NCI-H226 (cell line): Measurements from ENCODE around the gene ZNF697.
A peak's percentile ranks its signal among the peaks of the same experiment; 100 is the strongest.

Experiments used
- DNase-seq: peaks from one replicate; pipeline ENCODE4 v3.0.0-alpha.2; 2015

The ZNF697 gene

DNA sequence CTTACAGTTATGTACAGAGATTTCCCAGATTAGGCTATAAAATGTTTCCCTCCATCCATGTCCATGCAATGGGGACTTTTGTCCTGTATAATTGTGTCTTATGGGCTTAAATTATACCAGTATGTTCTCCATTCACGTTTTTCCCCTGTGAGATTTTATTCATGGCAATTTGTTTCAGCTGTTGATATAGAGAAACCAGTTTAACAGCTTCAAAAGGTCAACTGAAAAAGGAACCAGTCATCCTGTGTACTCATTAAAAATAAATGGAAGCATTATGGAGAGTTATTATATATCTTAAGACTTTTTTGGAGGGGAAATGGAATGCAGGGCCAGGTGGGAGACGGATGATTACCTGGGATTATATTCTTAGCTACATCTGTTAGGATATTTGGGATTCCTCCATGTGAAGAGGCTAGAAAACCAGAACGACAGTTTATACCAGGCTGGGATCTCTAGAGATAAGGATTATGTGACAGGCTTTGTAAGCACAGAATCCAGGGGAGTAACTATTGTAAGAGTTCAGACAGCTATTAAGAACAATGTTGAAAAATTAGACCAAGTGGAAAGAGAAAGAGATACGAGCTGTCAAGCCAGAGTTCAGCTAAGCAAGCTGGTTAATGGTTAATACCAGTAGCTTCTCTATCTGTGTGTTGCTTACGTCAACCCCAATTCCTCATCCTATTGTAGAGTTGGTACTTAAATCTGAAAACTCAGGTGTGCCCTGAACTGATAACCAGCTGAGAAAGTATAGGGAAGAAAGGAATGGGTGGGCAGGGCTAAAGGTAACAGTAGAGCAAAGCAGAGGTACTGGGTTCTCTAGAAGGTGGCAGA is 12.4 kb upstream of the ZNF697 start:
- DNase-seq = no peak

GRCh38 chr1:119659628-119660027 is 11.6 kb upstream of the ZNF697 start:
- DNase-seq = no peak

GRCh38 chr1:119656410-119656955 is 8.4 kb upstream of the ZNF697 start:
- DNase-seq = no peak

GRCh38 chr1:119655154-119655553 is 7.1 kb upstream of the ZNF697 start:
- peak; percentile 32 for DNase-seq

- no peak for DNase-seq
Measured at GRCh38 chr1:119653839-119654170, 5.7 kb upstream of the ZNF697 start.

DNA sequence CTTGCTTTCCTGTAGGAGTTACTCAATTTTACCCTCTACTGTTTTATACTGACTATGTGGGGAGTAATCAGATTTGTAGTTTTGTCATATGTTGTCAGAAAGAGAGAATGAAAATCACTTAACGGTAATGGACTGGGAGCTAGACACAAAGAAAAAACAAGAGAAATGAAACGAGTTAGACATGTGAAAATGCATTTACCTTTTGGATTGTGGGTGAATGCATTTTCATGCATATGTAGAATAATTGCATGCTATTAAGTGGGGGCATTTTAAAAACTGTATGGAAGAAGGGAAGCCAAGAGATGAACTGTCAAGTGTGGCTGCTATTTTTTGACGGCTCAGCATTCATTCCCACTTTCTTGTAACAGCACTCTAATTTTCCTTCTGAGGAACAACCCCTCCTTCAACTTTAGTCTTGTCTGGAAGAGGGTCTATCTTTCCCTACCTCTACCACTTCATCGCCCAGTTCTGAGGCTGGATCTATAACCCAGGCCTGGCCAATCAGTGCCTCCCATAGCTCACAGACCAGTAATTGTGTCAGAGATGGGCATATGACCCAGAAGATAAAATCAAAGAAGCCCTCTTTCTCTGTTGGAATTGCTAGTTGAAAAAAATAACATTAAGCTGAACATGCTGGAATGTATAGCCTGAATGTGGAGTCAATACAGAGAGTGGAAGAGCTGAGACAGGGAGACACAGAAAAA is 5.2 kb upstream of the ZNF697 start:
- DNase-seq = no peak

GRCh38 chr1:119652587-119652986 is 4.5 kb upstream of the ZNF697 start:
- DNase-seq = no peak

- DNase-seq = no peak
Measured at GRCh38 chr1:119651641-119652040, 3.6 kb upstream of the ZNF697 start.

DNA sequence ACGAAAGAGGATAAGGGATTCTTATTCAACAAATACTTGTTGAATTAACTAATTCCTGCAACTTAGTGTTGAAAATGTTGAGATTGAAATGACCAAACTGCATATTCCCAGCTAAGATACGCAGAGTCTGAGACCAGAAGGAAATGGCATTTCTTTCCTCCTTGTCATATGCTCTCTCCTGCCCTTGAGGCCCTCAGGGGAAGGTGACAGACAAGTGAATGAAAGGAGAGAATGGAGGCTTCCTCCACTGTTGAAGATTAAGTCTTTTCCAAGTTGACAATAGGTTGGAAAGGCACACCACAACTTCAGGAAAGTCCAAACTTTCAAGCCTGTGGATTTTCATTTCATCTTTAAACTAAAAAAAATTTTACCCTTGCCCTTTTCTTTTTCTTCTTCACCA is 3.1 kb upstream of the ZNF697 start:
- no peak for DNase-seq

DNA sequence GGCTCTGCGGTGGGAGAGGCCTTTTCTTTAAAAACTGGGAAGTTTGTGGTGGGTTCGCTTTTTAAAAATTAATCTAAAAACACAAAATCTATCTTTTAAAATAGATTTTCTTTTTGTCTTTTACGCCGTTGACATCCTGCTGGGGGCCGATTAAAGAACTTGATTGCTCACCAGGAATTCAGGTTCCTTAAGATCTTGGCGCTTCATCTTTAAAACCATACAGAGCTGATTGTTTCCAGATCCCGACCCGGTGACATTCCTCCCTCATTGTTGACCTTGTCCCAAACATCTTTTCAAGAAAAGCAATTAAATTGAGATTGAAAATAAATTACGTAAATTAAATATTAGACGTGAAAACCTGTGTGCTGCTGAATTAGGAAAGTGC is 546 bp upstream of the ZNF697 start:
- DNase-seq = no peak

- DNase-seq = no peak
Measured at GRCh38 chr1:119647228-119647733, 785 bp downstream of the ZNF697 start.

GRCh38 chr1:119646521-119647227 is 1.4 kb downstream of the ZNF697 start:
- DNase-seq = no peak

GRCh38 chr1:119639109-119639508 is 9.0 kb downstream of the ZNF697 start:
- DNase-seq = no peak

GRCh38 chr1:119637710-119638109 is 10.4 kb downstream of the ZNF697 start:
- no peak for DNase-seq

DNA sequence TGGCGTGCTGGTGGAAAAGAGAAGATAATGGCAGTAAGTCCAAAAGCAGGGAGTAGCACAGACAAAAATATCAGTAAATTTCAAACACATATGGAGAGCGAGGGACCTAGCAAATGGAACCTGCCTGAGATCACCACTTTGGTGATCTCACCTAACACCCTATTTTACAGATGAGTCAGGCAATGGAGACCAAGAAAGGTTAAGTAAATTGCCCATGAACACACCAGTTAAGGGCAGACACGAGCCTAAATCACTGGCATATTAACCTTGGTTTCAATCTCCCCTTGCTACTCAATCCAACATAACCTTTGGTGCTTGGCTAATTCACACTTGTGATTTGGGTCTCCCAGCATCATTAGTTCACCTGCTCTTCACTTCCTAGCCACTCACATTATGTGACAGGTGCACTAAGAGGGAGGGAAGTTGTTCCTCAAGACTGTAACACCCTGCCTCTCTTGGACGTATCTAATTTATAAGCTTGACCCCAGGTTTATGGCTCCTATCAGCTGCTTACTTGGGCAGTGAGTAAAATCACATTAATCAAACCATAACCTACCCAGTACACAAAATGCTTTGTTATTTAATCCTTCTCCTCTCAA is 11.5 kb downstream of the ZNF697 start:
- DNase-seq = no peak

DNA sequence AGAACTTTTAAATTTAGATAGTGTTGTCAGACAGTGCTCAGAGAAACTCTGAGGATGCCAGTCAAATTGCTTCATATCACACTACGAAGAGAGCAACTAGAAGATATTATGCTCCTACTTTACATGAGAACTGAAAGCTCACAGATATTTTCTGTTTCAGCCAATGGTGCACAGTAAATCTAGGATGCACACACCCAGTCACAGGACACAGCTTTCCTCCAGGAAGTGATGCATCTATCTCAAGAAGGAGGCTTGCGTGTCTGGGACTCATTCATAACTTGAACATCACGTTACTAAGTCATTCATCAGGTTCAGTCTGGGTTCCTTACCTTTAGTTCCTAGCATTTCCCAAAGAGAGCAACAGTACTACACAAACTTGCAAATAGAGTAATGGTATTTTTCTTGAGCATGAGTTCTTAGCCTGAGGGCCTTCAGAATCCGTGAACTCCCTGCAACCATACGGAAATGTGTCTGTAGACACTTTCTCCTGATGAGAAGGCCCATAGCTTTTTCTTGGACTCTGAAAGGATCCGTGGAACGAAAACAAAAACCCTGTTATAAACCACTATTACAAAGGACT is 12.2 kb downstream of the ZNF697 start:
- no peak for DNase-seq

GRCh38 chr1:119634016-119634415 is 14.1 kb downstream of the ZNF697 start:
- no peak for DNase-seq

DNA sequence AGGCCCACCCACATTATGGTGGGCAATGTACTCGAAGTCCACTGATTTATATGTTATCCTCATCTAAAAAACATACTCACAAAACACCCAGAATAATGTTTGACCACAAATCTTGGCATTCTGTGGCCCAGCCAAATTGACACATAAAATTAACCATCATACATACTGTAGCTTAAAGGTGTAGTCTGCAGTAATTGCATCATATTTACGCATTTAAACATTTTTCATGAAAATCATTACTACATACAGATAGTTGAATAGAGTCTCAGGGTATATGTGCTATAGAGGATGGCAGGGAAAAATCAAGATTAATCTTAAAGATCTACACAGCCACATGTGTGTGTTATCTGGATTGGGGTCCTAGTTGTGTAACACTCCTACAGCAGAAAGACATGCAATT is 14.5 kb downstream of the ZNF697 start:
- DNase-seq = no peak

DNA sequence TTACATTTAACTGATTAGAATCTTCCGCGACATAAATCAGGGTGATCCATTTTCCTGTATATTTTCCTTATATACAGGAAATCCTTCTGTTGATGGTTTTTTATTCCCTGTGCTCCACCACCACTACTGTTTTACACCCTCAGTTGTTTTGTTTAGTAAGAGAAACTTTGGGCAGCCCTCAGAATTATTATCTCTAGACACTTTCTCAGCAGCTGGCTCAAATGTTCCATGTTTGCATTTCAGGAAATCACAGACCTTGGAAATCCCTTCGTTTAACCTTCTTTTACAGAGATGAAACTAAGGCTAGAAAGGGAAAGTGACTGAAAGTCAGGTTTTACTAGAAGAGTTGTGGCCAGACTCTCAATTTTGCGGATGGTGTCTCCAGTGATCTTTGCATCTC is 15.2 kb downstream of the ZNF697 start:
- no peak for DNase-seq

GRCh38 chr1:119632103-119632490 is 16.0 kb downstream of the ZNF697 start:
- no peak for DNase-seq

GRCh38 chr1:119631433-119632102 is 16.5 kb downstream of the ZNF697 start:
- peak; percentile 63 for DNase-seq

DNA sequence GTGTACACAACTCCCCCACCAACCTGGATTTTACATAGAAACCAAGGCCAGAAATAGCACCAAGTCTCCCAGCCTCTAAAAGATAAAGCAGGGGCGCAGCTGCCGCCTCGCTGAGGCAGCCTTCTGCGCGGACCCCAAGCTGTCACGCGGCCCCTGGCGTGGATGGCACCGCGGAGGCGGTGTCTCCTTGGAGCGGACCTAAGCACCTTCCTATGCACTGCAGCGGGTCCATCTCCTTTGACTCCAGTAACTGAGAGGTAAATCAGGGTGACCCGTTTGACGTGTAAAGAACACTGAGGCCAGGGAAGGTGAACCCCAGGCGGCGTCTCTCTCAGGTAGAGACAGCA is 17.0 kb downstream of the ZNF697 start:
- no peak for DNase-seq
